HCT116 (cell line): ENCODE measurements around the gene STKLD1. TPM values are rescaled to one million over a fixed set of nuclear protein-coding genes. Genes with fewer than 3 reads are reported as not detected.

Experiments used
- ATAC-seq: fragments of 200-7000 bp; cut with Tn5 transposase; 2 replicates; pipeline ENCODE4 v1.9.1; 2020; ENCODE audit warnings: mild to moderate bottlenecking, moderate library complexity
- BruUV-seq: library from RNA; stranded (reverse); fragments of 400-500 nt; replicated peaks from 2 replicates; lab custom pipeline; 2021; lab: Mats Ljungman, UMichigan
- CTCF ChIA-PET: fragments of 300-600 bp; sonication (Branson Sonifier 250); formaldehyde crosslinking; loops from one replicate; lab custom pipeline; 2021; ENCODE audit warnings: antibody characterized with exemption; lab: Charles Lee
- POLR2A ChIA-PET: fragments of 300-600, 350-600 bp; sonication (Branson Sonifier 250); formaldehyde crosslinking; loops from one replicate; lab custom pipeline; 2021; ENCODE audit warnings: antibody characterized with exemption; lab: Charles Lee
- RAD21 ChIA-PET, 2 experiments: fragments of 300-600 bp; sonication (Branson Sonifier 250); formaldehyde crosslinking; loops; one replicate each; lab custom pipeline; 2023; ENCODE audit warnings: low total read pairs in 2 of 2; ENCODE audit not compliant: uncharacterized antibody in 2 of 2, unreplicated experiment in 2 of 2, low non-redundant PET in 1 of 2; lab: Charles Lee
- DNase-seq: peaks from one replicate; pipeline ENCODE4 v3.0.0-alpha.2; 2010; ENCODE audit warnings: low read depth, low spot score
- H2AFZ ChIP-seq: fragments of 200-600 bp; shearing (Covaris generic), sonication (generic); 2 replicates; pipeline ENCODE4 v1.6.1; 2017; ENCODE audit warnings: low read depth, mixed run types, mixed read lengths, antibody characterized with exemption, low read length; ENCODE audit not compliant: poor library complexity, severe bottlenecking
- H3K27ac ChIP-seq: 2 replicates; pipeline ENCODE4 v1.5.1; 2012; ENCODE audit warnings: low read depth, low read length
- H3K27me3 ChIP-seq: fragments of 200-600 bp; sonication (generic); 2 replicates; pipeline ENCODE4 v1.6.1; 2016; ENCODE audit warnings: mixed run types, low read length, mixed read lengths; ENCODE audit not compliant: insufficient read depth
- H3K36me3 ChIP-seq, 2 experiments: fragments of 200-500 bp in 1 of 2; fragments of 200-600 bp in 1 of 2; sonication (Bioruptor generic) in 1 of 2; sonication (generic) in 1 of 2; 2 replicates each; pipeline versions ENCODE4 v1.5.1 to v1.6.1; 2014 to 2016; ENCODE audit warnings: low read length in 2 of 2, inconsistent platforms in 1 of 2, mixed read lengths in 1 of 2, mixed run types in 1 of 2; ENCODE audit not compliant: insufficient read depth in 2 of 2, control insufficient read depth in 1 of 2
- H3K4me1 ChIP-seq, 2 experiments: fragments of 200-600 bp in 1 of 2; sonication (generic) in 1 of 2; 2 replicates each; pipeline versions ENCODE4 v1.5.1 to v1.6.1; 2012 to 2017; ENCODE audit warnings: low read length in 2 of 2, inconsistent platforms in 1 of 2, mild to moderate bottlenecking in 1 of 2, mixed read lengths in 1 of 2, mixed run types in 1 of 2, moderate library complexity in 1 of 2; ENCODE audit not compliant: insufficient read depth in 2 of 2, control insufficient read depth in 1 of 2
- H3K4me2 ChIP-seq: fragments of 200-600 bp; sonication (generic); 2 replicates; pipeline ENCODE4 v1.6.1; 2017; ENCODE audit warnings: mixed run types, low read length, mixed read lengths
- H3K4me3 ChIP-seq, 2 experiments: fragments of 200-600 bp in 1 of 2; sonication (generic) in 1 of 2; replicated peaks in 1 of 2; 2 replicates each; pipeline ENCODE4 v1.5.1; 2011 to 2016; ENCODE audit warnings: low read length in 2 of 2, control low read depth in 1 of 2, low read depth in 1 of 2, mild to moderate bottlenecking in 1 of 2, mixed read lengths in 1 of 2, mixed run types in 1 of 2
- H3K79me2 ChIP-seq: fragments of 200-600 bp; sonication (generic); 2 replicates; pipeline ENCODE4 v1.6.1; 2017; ENCODE audit warnings: mild to moderate bottlenecking, mixed run types, low read length, moderate library complexity, mixed read lengths; ENCODE audit not compliant: insufficient read depth
- H3K9ac ChIP-seq: fragments of 200-600 bp; sonication (generic); 2 replicates; pipeline ENCODE4 v1.6.1; 2016; ENCODE audit warnings: low read length, mixed read lengths
- H3K9me2 ChIP-seq: fragments of 200-600 bp; sonication (generic), shearing (Covaris generic); 2 replicates; pipeline ENCODE4 v1.6.1; 2017; ENCODE audit warnings: mixed run types, mild to moderate bottlenecking, moderate library complexity; ENCODE audit not compliant: insufficient read depth
- H3K9me3 ChIP-seq, 2 experiments: fragments of 200-500 bp in 1 of 2; fragments of 200-600 bp in 1 of 2; sonication (Bioruptor generic) in 1 of 2; sonication (generic) in 1 of 2; 2 replicates each; pipeline ENCODE4 v1.6.1; 2014 to 2017; ENCODE audit warnings: low read length in 2 of 2, mixed read lengths in 2 of 2, inconsistent platforms in 1 of 2, low read depth in 1 of 2, mild to moderate bottlenecking in 1 of 2, mixed run types in 1 of 2, moderate library complexity in 1 of 2; ENCODE audit not compliant: control insufficient read depth in 1 of 2, insufficient read depth in 1 of 2
- H4K20me1 ChIP-seq: fragments of 200-600 bp; sonication (generic), shearing (Covaris generic); 2 replicates; pipeline ENCODE4 v1.6.1; 2017; ENCODE audit warnings: mixed run types, mild to moderate bottlenecking, moderate library complexity; ENCODE audit not compliant: insufficient read depth
- EZH2phosphoT487 ChIP-seq: fragments of 200-600 bp; IDR thresholded peaks from 2 replicates; pipeline ENCODE4 v1.6.1; 2018; ENCODE audit warnings: antibody characterized with exemption, borderline replicate concordance
- FOSL1 ChIP-seq: IDR thresholded peaks from 2 replicates; pipeline ENCODE4 v1.6.1; 2012; ENCODE audit warnings: low read depth
- MAX ChIP-seq: IDR thresholded peaks from 2 replicates; pipeline ENCODE4 v1.6.1; 2012
- REST ChIP-seq: IDR thresholded peaks from 2 replicates; pipeline ENCODE4 v1.6.1; 2012; ENCODE audit warnings: low read depth
- SIN3A ChIP-seq: IDR thresholded peaks from 2 replicates; pipeline ENCODE4 v1.6.1; 2012; ENCODE audit warnings: low read depth
- SP1 ChIP-seq: IDR thresholded peaks from 2 replicates; pipeline ENCODE4 v1.6.1; 2012; ENCODE audit warnings: low read depth
- intact Hi-C: fragments of 100-400 bp; cut with micrococcal nuclease; formaldehyde crosslinking; loops from 2 replicates; pipeline ENCODE4 v1.10.0; 2022
- total RNA-seq: library from RNA; stranded (reverse); gene quantifications from one replicate; pipeline ENCODE4 v1.2.1, GENCODE V29; 2021; ENCODE audit not compliant: unreplicated experiment

STKLD1 gene
- total RNA-seq, 1 experiment from 2014 or later, result 0.37 TPM

GRCh38 chr9:133377721-133378216 is 1.6 kb downstream of the STKLD1 start:
- no peak for DNase-seq
- H3K4me2 ChIP-seq, result peak overlapping the region; percentile 55

GRCh38 chr9:133378408-133378962 is 2.3 kb downstream of the STKLD1 start:
- no peak for ATAC-seq
- no peak overlapping the region for H3K9ac ChIP-seq
- H3K4me3 ChIP-seq, result no peak overlapping the region
- H3K36me3 ChIP-seq, result no peaks in the 10 kb centered on the region; a peak in 1 of 4 replicates
- H3K27ac ChIP-seq, result no peak overlapping the region
- no peak overlapping the region for H2AFZ ChIP-seq
- no peaks in the 10 kb centered on the region for H3K27me3 ChIP-seq
- peak overlapping the region; percentile 55 for H3K4me2 ChIP-seq
- ChIA-PET POLR2A (interaction anchor here (2.7 kb wide), 1 partner anchor 30 kb away, joined by 15 read pairs; the partner anchor contains the start of genes MED22 and RPL7A), RAD21 (no interaction called here), CTCF (interaction anchor here (1.0 kb wide), 1 partner anchor 192 kb away, joined by 3 read pairs; no protein-coding TSS in a partner anchor)
- no peaks in the 10 kb centered on the region for H3K9me2 ChIP-seq
- peaks cover 21 to 29% of the 10 kb centered on the region in 2 experiments for H3K4me1 ChIP-seq
- no TSS peak for BruUV-seq
- intact Hi-C loops, result no loop called here
- no peak for TF ChIP-seq REST
- TF ChIP-seq EZH2phosphoT487, result no peak
- peaks cover 24% of the 10 kb centered on the region for H3K79me2 ChIP-seq
- peaks cover 0 to 10% of the 10 kb centered on the region in 2 experiments; a peak in 1 of 4 replicates for H3K9me3 ChIP-seq
- no peak for DNase-seq
- 0 out of 2 replicates have a peak, but pooled peaks cover 6% of the 10 kb centered on the region for H4K20me1 ChIP-seq

More at GRCh38 chr9:133377721-133378216, 1.6 kb downstream of the STKLD1 start:
- BruUV-seq, result no TSS peak
- intact Hi-C loops, result no loop called here
- Histone ChIP-seq H3K79me2 (peaks cover 31% of the 10 kb centered on the region), H3K9me3 (peaks cover 0 to 2% of the 10 kb centered on the region in 2 experiments; a peak in 1 of 4 replicates), H3K36me3 (peaks cover 2 to 6% of the 10 kb centered on the region in 2 experiments; a peak in 3 of 4 replicates), H3K27me3 (no peaks in the 10 kb centered on the region), H3K4me3 (no peak overlapping the region), H2AFZ (no peak overlapping the region), H3K4me1 (peaks cover 21 to 29% of the 10 kb centered on the region in 2 experiments), H3K9ac (no peak overlapping the region), H3K9me2 (no peaks in the 10 kb centered on the region), H3K27ac (no peak overlapping the region), H4K20me1 (0 out of 2 replicates have a peak, but pooled peaks cover 6% of the 10 kb centered on the region)
- ATAC-seq, result peak; percentile 18; the same call in 1 of the 2 replicates
- 0 out of 2 replicates have a peak, but pooled peaks have one; percentile 36 for TF ChIP-seq MAX
- no peak for TF ChIP-seq SP1
- no peak for TF ChIP-seq SIN3A
- TF ChIP-seq EZH2phosphoT487, result no peak
- TF ChIP-seq FOSL1, result no peak
- POLR2A ChIA-PET, result interaction anchor here (2.7 kb wide), 1 partner anchor 29 kb away, joined by 15 read pairs; the partner anchor contains the start of genes MED22 and RPL7A
- CTCF ChIA-PET, result interaction anchor here (1.0 to 1.5 kb wide), 2 partner anchors 48 to 109 kb away, joined by 3 read pairs; no protein-coding TSS in a partner anchor
- RAD21 ChIA-PET, result interaction anchor here in 1 of 2 experiments (0.5 kb wide), 1 partner anchor 181 kb away, joined by 3 read pairs; no protein-coding TSS in a partner anchor
